Left forelimb (tissue), 1 donor: ENCODE results near the gene NUDT22.
"Not testable (repeated sequence)": the region's sequence is repeated elsewhere in the genome, so short reads cannot be mapped to it uniquely, and the experiment has no call there.

ENCODE experiments used
- DNase-seq: peaks from one replicate; pipeline ENCODE4 v3.0.0-alpha.2; 2018; ENCODE audit warnings: low spot score

Gene NUDT22

DNA sequence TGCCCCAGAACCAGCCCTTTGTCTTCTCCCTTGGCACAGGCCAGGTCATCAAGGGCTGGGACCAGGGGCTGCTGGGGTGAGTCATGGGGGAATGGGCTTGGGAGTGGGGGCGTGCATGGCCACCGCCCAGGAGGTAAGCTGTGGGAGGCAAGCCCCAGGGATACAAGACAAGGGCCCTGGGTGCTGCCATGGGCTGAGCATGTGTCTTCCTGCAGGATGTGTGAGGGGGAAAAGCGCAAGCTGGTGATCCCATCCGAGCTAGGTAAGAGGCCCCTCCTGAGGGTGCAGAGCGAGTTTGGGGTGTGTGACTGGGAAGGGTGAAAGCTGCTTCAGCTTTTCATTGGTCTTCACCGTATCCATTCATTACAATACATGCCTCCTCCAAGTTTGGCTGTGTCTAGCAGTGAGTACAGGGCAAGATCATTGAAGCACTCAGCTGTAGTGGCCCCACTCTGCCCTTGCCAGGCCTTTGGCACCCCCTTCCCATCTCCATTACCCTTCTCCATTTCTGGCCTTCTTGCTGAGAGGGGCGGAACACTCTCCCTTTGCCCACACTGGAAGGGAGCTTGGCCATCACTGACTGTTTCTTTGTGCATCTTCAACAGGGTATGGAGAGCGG lies 17.3 kb downstream of the NUDT22 start:
- no peak for DNase-seq

DNA sequence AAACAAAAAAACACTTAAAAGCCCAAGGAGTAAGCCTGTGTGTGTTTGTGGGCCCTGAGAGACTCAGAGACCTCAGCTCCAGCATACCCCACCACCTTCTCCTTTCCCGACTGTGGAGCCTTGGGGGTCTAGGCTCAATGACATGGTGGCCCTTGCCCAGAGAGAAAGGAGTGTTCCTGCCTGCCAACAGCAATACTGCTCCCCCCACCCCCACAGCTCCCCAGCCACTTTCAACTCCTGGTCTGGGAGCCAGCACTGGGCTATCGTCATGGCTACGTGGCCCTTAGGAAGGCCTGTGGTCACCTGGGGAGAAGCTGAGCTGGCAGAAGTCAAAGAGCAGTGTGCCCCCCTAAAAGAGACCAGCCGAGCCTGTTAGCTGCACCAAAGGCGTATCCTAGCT lies 18.0 kb downstream of the NUDT22 start:
- no peak for DNase-seq

DNA sequence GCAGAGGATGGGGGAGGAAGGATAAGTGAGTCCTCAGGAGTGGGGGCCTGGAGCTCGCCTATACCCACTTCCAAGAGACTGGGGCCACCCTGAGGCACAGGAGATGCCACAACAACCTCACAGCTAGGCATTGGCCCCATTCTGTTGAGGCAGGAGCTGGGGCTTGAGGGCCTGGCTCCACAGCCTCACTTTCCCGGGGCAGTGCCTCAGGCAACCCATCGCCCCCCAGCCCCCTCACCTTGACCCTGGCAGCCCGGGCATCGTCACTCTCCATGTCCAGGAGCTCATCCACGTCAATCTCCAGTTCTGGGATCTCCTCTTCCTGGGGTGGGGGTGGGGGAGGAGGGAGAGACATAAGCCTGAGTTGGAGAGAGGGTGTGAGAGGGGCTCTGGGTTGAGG lies 18.9 kb downstream of the NUDT22 start:
- no peak for DNase-seq

DNA sequence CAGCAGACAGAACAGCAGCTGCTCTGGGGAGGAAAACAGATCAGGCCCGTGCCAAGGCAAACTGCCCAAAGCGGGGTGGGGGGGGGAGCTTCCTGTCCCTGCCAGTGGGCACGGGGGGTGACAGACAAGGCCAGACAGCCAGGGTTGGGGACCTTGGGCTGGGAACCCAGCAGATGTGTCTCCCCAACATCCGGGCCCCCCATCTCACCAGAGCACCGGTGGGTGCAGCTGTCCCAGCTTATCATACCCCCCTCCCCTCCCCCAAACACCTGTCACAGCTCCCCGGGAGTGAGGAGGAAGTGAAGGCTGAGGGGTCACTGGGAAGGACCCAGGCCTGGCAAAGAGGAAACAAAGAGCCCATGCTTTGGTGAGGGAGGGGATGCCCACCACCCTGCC lies 19.3 kb downstream of the NUDT22 start:
- DNase-seq = peak; percentile 85

DNA sequence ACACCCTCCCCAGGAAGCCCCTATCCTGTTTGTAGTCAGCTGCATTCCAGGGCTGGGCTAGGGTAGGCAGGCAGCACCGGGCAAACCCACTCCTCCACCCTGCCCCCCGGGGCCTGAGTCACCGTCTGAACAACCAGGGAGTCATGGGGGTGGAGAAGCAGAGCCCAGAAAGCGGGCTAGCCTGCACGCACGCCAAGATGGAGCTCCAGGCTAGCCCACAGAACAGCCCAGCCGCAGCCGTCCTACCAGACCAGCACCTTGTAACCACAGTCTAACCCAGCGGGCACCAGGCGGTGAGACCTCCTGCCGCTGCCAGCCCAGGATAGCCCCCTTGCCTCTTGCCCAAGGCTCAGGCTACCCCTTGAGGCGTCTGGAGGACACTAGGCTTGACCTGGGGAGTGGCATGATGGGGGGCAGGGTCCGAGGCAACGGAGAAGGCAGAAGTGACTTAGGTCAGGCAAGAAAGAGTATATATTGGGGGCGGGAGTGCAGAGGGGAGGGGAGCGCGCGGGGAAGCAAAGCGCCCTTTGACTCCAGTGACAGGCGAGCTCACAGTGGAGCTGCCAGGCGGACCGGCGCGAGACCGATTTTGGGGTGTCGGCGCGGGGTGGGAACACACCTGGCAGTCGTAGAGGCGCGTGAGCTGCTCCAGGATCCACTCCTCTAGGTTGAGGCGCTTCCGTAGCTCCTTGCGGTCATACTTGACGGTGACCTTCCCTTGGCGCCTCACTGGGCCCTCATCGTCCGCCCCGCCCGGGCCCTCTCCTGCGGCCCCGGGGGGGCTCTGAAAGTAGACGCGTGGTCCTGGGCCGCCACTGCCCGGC lies 19.9 kb downstream of the NUDT22 start:
- DNase-seq = peak; percentile 84

DNA sequence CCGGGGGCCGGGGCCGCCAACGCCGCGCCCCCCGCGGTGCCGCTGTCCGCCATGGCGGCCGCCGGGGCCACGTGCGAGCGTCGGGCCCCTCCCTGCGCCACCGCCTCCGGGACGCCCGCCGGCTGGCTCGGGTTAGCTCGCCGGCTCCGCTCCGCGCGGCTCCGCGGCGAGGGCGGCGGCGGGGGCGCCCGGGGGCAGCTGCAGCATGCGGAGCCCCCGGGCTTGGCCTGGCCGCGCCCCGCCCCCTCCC lies 20.5 kb downstream of the NUDT22 start:
- DNase-seq = not testable (repeated sequence)

DNA sequence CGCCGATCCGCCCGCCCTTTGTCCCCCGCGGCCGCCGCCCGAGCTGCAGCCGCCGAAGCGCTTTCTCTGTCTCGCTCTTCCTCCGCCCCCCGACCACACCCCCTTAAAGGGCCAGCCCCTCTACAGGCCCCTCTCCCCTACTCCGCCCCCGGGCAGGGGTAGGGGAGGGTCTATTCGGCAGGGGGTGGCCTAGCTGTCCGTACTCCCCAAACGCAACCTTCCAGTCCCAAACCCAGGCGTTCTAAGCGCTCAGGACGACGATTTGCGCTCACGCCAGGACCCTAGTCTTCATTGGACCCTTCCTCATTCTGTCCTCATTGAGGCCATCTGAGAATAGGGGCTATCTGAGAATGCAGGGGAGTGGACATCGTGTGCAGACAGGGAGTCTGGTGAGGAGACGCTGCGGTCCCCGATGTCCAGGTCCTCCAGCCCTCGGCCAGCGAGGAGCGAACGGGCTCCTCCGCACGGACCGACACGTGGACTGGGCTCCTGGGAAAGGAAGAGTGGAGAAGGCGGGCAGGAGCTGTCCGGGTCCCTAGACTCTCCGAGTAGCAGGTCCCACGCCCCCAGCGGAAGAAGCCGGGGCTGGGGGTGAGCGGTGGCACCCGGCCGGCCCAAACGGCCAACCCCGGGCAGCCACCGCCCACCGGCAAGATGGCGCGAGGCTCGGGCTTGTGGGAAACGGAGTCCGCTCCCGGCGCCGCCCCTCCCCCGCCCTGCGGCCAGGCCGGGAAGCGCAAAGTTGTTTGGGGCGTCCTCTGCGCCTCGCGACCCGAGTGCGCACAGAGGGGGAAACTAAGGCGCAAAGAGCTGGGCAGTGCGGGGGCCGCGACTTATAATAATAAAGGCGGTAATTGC lies 21.0 kb downstream of the NUDT22 start, which contains the start of gene PPP1R14B:
PPP1R14B (minus strand) TSS at position 73 of the 858 bp plus-strand sequence. CDS start 270 bp downstream, outside the sequence.
- peak; percentile 91 for DNase-seq

DNA sequence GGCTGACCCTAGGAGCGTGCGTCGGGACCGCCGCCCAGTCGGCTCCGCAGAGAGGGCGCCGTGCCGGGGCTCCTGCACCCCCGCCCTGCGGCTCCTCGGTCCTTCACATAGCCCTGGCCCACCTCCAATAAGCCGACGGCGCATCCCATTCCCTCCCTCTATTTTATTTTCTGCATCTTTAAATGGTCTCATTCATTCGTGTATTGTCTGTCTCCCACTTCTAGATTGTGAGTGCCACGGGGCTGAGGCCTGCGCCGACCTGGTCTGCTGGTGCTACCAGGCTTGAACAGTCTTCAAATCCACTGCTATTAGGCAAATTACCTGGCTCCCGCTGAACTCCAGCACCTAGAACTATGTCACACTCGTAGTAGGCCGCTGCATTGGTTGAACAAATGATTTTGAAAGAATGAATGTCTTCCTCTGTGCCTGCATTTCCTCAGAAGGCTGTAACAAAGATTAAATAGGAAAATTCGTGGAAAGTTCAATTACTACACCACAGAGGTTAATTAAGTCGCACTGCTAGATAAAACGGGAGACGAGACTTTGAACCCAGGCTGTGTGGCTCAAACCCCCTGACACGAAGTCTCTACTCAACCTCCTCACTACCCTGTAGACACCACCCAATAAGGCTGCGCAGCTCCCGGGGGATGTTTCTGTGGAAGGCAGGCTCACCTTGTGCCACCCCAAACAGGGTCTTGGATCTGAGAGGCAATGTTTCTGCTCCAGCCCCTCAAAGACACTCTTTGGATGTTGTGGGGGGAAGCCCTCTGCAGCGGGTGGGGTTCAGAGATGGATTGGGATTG lies 21.9 kb downstream of the NUDT22 start:
- no peak for DNase-seq

DNA sequence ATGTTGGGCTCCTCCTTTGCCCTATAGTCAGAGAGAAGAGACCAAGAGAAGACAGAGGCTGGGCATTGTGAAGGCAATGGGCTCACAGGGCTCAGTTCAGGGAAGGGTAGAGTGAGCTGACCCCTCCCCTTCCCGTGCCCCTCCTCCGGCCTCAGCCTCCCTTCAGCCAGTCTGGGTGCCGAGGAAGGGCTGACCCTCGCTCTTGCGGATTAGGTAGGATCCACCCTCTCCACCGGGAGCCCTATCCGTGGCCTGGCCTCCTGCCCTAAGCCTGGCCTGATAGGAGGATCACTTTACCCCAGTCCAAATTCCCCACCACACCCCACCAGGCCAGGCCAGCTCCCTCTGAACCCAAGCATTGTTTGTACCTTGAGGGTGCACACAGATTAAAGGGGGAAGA lies 22.5 kb downstream of the NUDT22 start:
- no peak for DNase-seq

DNA sequence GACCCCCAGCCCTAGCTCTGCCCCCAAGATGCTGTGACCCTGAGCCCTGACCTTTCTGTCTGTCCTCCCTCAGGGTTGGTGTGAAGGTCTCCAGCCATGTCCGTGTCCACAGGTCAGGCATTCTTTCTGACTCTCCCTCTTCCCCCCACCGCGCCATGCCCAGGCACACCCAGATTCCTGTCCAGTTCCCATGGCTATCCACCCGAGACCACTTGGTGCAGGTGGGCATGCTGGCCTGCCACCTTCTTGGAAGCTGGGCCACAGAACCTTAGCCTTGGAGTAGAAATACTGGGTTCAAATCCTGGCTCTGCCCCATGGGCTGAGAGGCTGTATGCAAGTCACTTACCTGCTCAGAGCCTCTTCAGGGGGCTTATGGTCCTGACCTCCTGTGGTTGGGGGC lies 23.0 kb downstream of the NUDT22 start:
- DNase-seq = no peak

DNA sequence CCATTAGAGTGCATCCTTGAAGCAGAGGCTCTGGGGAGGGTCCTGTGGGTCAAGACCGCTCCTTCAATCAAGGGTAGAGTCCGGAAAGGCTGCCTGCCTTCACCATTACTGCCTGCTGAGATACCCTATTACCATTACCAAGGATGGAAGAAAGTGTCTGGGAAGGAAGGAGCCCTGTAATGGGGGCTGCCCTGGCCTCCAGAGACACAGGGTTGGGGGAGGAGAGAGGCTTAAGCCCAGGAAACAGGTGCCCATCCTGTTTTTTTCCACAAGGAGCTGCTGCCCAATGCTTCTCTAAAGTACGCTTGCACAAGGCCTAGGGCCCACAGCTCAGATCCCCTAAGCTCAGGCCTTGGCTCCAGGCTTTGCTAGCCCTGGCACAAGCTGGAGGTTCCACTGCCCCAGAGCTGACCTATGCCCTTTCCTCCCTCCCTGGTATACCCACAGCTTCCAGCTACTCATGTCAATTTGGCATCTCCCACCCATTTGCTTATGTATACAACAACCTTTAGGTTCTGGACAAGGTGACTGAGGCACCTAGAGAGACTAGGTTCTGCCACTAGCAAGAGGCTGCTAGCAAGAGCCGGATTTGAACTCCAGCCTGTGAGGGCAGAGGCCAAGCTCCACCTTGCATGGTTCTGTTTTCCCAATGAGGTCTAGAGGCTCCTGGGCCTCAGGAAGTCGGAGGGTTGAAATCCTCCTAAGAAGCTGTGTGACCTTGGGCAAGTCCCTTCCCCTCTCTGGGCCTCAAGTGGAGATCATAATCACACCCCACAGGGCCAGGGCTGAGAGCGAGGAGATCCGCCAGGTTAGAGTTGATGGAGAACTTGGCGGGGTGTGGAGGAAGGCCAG lies 23.7 kb downstream of the NUDT22 start:
- DNase-seq = no peak

DNA sequence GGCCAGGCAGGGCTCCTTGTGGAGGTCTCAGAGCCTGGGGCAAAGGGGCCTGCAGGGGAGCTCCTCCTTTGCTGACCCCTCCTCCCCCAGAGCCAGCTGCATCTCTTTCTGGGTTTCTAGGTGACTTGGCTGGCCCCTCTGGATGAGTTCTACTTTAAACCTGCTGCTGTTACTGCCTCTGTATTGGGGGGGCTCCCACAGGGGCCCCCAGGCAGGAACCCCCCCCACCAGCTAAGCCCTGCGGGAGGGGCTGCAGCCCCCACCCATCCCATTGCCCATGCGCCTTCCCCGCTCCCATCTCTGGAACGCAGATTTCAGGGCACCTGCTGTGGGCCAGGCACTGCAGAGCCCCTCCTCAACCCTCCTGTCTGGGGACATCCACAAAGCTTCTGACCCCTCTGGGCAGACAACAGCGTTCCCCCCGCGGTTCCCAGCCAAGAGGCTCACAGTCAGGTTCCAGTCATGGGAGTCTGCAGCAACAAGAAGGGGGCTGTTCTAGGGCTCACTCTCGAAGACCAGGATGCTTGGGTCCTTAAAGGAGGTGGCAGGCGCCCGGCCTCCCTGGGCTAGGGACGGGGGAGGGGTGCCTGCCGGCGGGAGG lies 24.4 kb downstream of the NUDT22 start:
- no peak for DNase-seq

DNA sequence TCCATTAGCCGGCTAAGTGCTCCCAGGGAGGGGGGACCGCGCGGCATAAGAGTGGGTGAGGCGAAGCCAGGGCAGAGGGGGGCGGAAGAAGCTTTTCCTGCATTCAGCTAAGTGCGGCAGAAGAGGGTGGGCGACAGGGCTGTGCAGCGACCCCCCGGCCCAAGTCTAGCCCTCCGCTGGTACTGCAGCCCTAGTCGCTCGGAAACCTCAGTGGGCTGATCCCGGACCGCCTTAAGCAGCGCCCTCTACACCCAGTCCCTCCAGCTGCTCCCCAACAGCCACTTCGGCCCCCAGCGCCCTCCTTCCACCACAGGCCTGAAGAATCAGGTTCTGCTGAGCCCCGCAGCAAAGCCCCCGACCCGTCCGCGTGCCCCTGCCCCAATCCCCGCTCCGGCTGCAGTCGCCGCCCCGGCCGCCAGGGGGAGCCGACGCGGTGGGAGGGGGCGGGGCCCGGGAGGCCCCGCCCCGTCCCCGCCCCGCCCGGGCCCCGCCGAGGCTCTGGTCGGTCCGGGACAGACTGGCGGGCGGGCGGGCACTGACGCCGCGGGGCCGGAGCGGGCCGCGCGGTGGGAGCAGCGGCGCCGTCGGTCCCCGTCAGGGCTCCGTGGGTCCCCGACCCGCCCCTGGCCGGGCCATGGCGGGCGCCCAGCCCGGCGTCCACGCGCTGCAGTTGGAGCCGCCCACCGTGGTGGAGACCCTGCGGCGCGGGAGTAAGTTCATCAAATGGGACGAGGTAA lies 25.1 kb downstream of the NUDT22 start, which contains the start of gene PLCB3:
PLCB3 (plus strand) TSS at position 515 of the 737 bp plus-strand sequence; CDS start at position 635, 120 bp downstream.
- DNase-seq = peak; percentile 84

DNA sequence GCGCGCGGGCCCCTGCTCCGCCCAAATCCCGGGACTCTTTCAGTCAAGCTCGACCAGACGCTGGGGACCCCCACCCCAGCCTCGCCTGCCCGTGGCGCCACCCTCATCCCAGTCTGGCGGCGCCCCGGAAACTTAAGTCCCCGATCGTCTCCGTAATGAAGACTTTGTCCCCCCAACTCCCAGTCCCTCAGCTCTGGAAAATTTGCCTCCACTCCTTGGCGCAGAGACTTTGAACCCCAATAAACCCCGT lies 25.6 kb downstream of the NUDT22 start:
- DNase-seq = no peak

DNA sequence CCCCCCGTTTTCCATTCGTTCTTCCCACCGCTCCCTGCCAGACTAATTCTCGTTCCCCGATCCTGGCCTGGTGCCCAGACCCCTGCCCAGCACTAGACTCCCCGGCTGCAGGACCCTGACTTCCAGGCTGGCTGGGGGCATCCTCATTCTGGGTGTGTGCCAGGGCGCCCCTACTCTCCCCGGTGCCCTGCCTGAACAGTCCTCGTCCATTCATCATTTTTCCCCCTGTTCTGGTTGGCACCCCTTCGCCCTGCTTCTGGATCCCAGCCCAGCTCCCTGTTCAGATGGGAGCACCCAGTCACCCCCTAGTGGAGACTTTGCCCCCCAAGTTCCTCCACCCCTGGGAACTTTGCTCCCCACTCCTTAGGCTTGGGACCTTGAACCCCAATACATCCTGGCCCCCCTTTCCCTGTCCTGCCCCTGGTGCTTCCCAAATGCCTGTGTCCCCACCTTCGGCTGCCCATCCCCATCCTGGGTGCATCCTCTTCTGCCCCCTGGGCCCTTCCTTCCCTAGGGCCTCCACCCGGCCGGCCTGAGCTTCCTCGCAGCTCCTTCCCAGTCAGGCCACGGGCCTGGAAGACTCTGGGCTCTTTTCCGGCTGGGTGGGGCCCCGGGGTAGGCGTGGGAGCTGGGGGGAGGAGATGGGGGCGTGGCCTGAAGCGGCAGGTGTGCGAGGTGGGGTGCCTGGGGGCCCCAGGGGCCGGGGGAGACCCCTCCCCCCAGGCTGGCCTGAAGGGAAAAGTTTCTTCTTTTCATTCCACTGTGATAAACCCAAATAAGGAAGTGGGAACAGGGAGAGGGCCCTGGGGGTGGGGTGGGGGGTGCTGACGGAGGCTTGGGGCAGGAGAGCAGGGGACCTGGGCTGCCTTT lies 26.2 kb downstream of the NUDT22 start:
- DNase-seq = peak; percentile 66

DNA sequence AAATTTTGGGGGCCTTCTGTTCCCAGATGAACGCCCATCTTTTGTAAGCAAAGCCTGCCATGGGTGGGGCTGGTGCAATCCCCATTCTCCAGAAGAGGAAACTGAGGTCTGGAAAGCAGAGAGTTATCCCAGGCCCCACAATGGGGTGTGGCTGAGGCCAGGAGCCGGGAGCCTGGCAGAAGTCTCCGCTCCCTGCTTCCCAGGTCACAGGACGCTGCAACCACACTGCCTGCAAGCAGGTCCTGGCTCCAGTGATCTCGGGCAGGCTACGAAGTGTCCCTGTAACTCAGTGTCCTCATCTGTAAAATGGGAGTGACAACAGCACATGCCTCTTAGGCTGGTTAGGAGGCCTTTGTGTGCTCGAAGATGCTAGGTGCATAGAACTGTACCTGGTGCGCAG lies 27.0 kb downstream of the NUDT22 start:
- no peak for DNase-seq

DNA sequence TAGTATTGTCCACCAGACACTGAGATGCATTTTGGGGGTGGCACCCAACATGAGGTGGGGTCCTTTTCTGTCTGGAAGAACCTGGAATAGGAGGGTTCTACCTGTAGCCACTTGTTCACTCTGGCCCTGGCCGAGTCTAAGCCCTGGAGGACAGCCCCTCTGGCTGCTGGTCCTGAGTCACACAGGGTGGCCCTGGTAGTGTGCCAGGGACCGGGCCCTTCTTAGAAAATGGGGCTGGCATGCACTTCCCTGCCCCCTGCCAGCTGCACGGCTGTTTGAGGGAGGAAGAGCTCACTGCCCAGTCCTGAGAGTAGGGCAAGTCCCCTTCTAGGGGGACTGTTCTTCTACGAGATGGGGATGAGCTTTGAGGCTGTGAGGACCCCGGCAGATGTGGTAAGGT lies 27.4 kb downstream of the NUDT22 start:
- DNase-seq = no peak

DNA sequence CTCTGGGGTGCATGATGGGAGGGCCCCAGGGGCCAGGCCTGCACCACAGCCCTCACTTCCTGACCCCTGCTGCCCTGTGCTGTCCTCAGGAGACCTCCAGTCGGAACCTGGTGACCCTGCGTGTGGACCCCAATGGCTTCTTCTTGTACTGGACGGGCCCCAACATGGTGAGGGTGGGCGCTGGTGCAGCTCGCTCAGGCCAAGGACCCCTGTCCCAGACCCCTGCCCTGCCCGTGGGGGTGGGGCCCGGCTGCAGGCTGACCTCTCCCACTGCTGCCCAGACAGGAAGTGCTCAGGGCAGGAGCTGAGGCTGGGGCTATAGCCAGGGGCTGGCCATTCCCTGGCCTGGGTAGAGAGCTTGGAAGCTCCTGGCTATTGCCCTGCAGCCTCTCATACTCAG lies 28.3 kb downstream of the NUDT22 start:
- no peak for DNase-seq
